A673 (cell line): ENCODE results near the gene SLC16A8. TPM values are rescaled to one million over a fixed set of nuclear protein-coding genes. Genes with fewer than 3 reads are reported as not detected.

Experiments used
- BruUV-seq: library from RNA; stranded (reverse); fragments of 400-500 nt; replicated peaks from 2 replicates; lab custom pipeline; 2021; lab: Mats Ljungman, UMichigan
- CTCF ChIA-PET: fragments of 300-600 bp; sonication (Branson Sonifier 250); formaldehyde crosslinking; loops from one replicate; lab custom pipeline; 2022; ENCODE audit warnings: antibody characterized with exemption; lab: Charles Lee
- POLR2A ChIA-PET: fragments of 300-600 bp; sonication (Branson Sonifier 250); formaldehyde crosslinking; loops from one replicate; lab custom pipeline; 2022; ENCODE audit warnings: antibody characterized with exemption; ENCODE audit not compliant: low non-redundant PET; lab: Charles Lee
- DNase-seq: peaks from one replicate; pipeline ENCODE4 v3.0.0-alpha.2; 2015; ENCODE audit warnings: low spot score
- H3K27ac ChIP-seq: fragments of 200-600 bp; sonication (generic); 2 replicates; pipeline ENCODE4 v1.5.1; 2016; ENCODE audit warnings: mixed run types, low read depth, mild to moderate bottlenecking, mixed read lengths, antibody characterized with exemption, low read length; ENCODE audit not compliant: poor library complexity, severe bottlenecking
- H3K27me3 ChIP-seq: fragments of 200-600 bp; sonication (generic); replicated peaks from 2 replicates; pipeline ENCODE4 v1.6.1; 2017; ENCODE audit warnings: mixed run types, low read depth, mild to moderate bottlenecking, mixed read lengths, antibody characterized with exemption, low read length; ENCODE audit not compliant: insufficient read depth, poor library complexity
- H3K36me3 ChIP-seq: fragments of 200-600 bp; sonication (generic); 2 replicates; pipeline ENCODE4 v1.6.1; 2016; ENCODE audit warnings: mixed run types, mild to moderate bottlenecking, mixed read lengths, antibody characterized with exemption, low read length; ENCODE audit not compliant: insufficient read depth, poor library complexity, severe bottlenecking
- H3K4me1 ChIP-seq: fragments of 200-600 bp; sonication (generic); 2 replicates; pipeline ENCODE4 v1.6.1; 2017; ENCODE audit warnings: mixed run types, mild to moderate bottlenecking, mixed read lengths, antibody characterized with exemption, low read length; ENCODE audit not compliant: insufficient read depth, poor library complexity, severe bottlenecking
- H3K4me3 ChIP-seq: fragments of 200-600 bp; sonication (generic); 2 replicates; pipeline ENCODE4 v1.5.1; 2016; ENCODE audit warnings: low read depth, mixed run types, mild to moderate bottlenecking, mixed read lengths, low read length; ENCODE audit not compliant: poor library complexity, severe bottlenecking
- H3K9me3 ChIP-seq: fragments of 200-600 bp; sonication (generic); 2 replicates; pipeline ENCODE4 v1.6.1; 2016; ENCODE audit warnings: mixed run types, low read depth, mild to moderate bottlenecking, mixed read lengths, antibody characterized with exemption, low read length; ENCODE audit not compliant: poor library complexity, severe bottlenecking
- CTCF ChIP-seq: fragments of 300-800, 200-600 bp; sonication (generic); conservative IDR thresholded peaks from 2 replicates; pipeline ENCODE4 v1.5.1; 2017; ENCODE audit warnings: low read depth, mild to moderate bottlenecking, antibody characterized with exemption, low read length, moderate library complexity, mixed read lengths
- EZH2 ChIP-seq: fragments of 200-600 bp; sonication (generic); IDR thresholded peaks from 2 replicates; pipeline ENCODE4 v1.6.1; 2017; ENCODE audit warnings: borderline replicate concordance, low read depth, mild to moderate bottlenecking, mixed read lengths, antibody characterized with exemption, low read length; ENCODE audit not compliant: poor library complexity, severe bottlenecking
- intact Hi-C: fragments of 100-400 bp; cut with micrococcal nuclease; formaldehyde crosslinking; loops from one replicate; pipeline ENCODE4 v1.10.0; 2022; ENCODE audit not compliant: unreplicated experiment
- total RNA-seq: library from RNA; stranded (reverse); gene quantifications from 2 replicates; pipeline ENCODE4 v1.2.3, GENCODE V29; 2021

The SLC16A8 gene
- total RNA-seq, 1 experiment from 2014 or later = not detected

- intact Hi-C loops = no loop called here
- BruUV-seq = no TSS peak
Observed at GRCh38 chr22:38034278-38034882, 49.6 kb downstream of the SLC16A8 start.

GRCh38 chr22:38033522-38034277 is 50.3 kb downstream of the SLC16A8 start:
- peaks cover 8% of the 10 kb centered on the region for H3K4me1 ChIP-seq
- intact Hi-C loops = no loop called here
- H3K4me3 ChIP-seq = no peak overlapping the region
- H3K36me3 ChIP-seq = no peaks in the 10 kb centered on the region
- BruUV-seq = no TSS peak
- CTCF ChIA-PET = interaction anchor here (1.7 kb wide), 1 partner anchor 18 kb away, joined by 6 read pairs; no protein-coding TSS in a partner anchor
- no peak for DNase-seq
- POLR2A ChIA-PET = no interaction called here
- TF ChIP-seq CTCF (no peak), EZH2 (no peak)
- H3K9me3 ChIP-seq = no peaks in the 10 kb centered on the region
- H3K27ac ChIP-seq = no peak overlapping the region
- no peaks in the 10 kb centered on the region for H3K27me3 ChIP-seq

More at GRCh38 chr22:38034278-38034882, 49.6 kb downstream of the SLC16A8 start:
- H3K27me3 ChIP-seq = no peaks in the 10 kb centered on the region
- TF ChIP-seq CTCF (no peak), EZH2 (no peak)
- no peak overlapping the region for H3K4me3 ChIP-seq
- peaks cover 8% of the 10 kb centered on the region for H3K4me1 ChIP-seq
- ChIA-PET CTCF (interaction anchor here (1.7 kb wide), 1 partner anchor 18 kb away, joined by 6 read pairs; no protein-coding TSS in a partner anchor), POLR2A (no interaction called here)
- H3K9me3 ChIP-seq = no peaks in the 10 kb centered on the region
- H3K36me3 ChIP-seq = no peaks in the 10 kb centered on the region
- peak; percentile 76 for DNase-seq
- no peak overlapping the region for H3K27ac ChIP-seq

- Histone ChIP-seq H3K9me3 (no peaks in the 10 kb centered on the region), H3K36me3 (no peaks in the 10 kb centered on the region), H3K27ac (no peak overlapping the region), H3K4me3 (no peak overlapping the region), H3K27me3 (no peaks in the 10 kb centered on the region), H3K4me1 (peaks cover 8% of the 10 kb centered on the region)
- BruUV-seq = no TSS peak
- DNase-seq = no peak
- CTCF ChIA-PET = no interaction called here
- POLR2A ChIA-PET = no interaction called here
- TF ChIP-seq EZH2 (no peak), CTCF (no peak)
- intact Hi-C loops = no loop called here
Observed at GRCh38 chr22:38032681-38033521, 51.1 kb downstream of the SLC16A8 start.
